Bone marrow (tissue), 2 donors: ENCODE results near the gene COL23A1.
"Not testable (repeated sequence)": the region's sequence is repeated elsewhere in the genome, so short reads cannot be mapped to it uniquely, and the experiment has no call there.

Experiments used
- DNase-seq, 2 donors: peaks; one replicate each; lab custom pipeline; 2025; lab: John Stamatoyannopoulos, UW

COL23A1 gene

DNA sequence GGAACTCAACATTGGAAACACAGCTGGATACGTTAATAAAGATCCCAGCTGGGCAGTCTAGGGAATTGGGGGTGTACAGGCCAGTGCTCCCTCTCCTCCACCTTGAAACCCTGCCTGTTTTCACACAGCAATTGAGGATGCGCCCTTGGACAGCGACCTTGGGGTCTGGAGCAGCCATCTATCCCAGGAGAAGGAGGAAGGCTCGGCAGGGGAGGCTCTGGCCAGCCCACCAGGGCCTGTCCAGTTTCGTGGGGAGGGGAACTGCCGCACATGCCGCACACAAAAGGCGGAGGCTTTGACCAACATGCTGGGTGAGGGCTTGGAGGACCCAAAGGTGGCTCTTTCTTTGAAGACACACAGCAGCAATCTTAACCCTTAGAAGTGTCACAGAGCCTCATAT is 1.4 kb downstream of the COL23A1 start:
- no peak for DNase-seq

DNA sequence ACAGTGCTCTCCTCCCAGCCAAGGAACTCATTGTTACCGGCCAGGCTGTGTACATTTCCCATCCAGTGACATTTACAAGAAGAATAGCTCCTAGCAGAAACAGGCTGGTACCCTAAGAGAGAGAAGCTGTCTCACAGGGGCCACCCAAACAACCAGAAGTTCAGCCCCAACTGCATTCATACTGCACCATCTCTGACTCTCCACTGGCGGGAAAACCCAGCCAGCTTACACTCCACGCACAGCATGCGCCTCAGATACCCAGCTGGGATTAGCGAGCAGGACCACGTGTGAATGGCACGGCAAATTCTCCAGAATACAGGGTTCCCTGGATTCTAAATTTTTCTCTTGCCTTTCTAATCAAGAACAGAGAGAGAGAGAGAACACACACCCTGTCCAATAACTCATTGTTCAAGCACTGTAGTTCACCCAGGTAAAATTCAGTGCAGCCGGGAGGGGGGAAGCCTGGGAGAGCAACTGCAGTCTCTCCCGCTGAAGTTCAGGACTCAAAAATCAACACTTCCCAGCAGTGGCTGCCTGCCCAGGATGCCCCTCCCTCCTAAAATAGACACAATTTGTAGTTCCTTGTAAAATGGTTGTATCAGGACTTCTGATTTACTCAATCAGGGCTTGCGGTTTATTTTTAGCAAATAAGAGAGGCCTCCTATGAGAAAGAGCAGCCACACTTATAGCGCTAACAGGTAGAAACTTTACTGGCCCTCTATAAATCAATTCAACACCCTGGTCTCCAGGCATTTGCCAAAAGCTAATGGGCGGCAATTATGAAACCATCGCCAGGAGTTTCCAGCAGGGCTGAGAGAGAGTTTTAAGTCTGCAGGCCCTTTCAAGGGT is 2.2 kb downstream of the COL23A1 start:
- no peak for DNase-seq

DNA sequence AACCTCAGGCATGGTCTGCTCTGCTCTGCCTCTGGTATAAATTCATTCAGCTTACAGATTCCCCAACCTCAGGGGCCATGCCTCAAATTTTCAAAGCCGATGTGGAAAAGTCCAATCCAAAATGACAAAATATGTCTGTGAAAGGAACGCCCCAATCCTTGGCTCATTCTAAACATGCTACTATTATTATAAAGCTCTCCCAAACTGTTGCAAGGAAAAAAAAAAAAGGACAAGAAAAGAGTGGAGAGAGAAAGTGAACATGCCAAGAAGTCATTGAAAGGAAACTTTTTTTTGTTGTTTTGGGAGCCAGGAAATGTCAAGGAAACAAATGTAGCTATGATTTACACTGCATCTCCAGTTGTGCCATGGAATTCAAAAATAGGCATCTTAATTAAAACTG is 3.8 kb downstream of the COL23A1 start:
- DNase-seq, result no peak

DNA sequence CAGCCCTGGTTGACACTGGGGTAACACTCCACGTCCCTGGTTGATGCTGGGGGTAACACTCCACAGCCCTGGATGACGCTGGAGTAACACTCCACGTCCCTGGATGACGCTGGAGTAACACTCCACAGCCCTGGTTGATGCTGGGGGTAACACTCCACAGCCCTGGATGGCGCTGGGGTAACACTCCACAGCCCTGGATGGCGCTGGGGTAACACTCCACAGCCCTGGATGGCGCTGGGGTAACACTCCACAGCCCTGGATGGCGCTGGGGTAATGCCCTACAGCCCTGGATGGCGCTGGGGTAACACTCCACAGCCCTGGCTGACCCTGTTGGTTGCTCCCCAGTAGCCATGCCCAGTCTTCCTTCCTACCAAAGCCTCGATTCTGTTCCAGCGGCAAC is 4.8 kb downstream of the COL23A1 start:
- DNase-seq, result not testable (repeated sequence)

DNA sequence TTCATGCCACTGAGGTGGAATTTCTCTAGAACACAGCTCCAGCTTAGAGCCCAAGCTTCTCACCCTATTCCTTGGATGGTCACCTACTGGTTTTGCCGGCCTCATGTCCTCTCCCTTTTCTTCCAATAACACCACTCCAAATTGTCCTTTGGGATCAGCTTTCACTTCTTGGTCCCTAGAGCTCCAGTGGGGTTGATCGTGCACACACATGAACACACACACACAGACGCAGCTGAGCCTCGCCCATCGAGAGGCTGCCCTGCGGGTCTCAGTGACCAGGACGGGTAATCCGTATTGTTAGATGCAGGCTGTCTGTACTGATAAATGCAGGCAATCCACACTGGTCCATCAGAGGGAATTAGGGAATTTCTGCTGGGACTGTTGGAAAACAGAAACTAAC is 6.9 kb downstream of the COL23A1 start:
- no peak for DNase-seq

DNA sequence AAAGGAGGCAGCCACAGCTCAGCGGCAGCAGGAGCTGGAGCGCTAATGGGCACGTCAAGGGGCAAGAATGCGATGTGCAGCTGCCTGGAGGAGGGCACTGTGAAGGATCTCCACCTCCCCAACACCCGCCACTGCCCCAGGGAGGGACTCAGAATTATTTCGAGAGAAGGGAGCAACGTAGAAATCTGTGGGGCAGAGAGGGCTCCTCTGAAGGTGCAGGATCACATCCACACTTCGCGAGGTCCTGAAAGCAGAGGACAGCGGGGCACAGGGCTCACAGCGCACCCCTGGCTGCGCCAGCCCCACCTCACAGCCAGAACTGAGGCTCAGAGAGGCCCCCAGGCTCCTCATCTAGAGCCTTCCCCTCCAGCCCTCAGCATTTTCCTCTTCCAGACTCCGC is 7.9 kb downstream of the COL23A1 start:
- no peak for DNase-seq

DNA sequence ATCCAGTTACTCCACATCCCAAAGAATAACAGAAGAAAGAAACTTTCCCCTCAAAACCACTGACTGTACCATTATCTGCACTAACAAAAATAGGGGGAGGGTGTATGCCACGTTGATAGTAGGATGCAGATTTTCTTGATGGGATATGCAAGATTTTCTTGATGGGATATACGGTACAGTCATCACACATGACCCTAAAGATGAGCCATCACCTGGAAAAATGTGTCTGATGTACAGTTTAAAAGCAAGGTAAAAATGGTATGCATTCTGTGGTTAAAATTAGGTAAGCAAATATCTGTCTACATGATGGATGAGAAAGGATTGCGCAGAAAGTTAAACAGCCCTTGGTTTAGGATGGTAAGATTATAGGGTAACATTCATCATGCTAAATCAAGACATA is 8.6 kb downstream of the COL23A1 start:
- no peak for DNase-seq

DNA sequence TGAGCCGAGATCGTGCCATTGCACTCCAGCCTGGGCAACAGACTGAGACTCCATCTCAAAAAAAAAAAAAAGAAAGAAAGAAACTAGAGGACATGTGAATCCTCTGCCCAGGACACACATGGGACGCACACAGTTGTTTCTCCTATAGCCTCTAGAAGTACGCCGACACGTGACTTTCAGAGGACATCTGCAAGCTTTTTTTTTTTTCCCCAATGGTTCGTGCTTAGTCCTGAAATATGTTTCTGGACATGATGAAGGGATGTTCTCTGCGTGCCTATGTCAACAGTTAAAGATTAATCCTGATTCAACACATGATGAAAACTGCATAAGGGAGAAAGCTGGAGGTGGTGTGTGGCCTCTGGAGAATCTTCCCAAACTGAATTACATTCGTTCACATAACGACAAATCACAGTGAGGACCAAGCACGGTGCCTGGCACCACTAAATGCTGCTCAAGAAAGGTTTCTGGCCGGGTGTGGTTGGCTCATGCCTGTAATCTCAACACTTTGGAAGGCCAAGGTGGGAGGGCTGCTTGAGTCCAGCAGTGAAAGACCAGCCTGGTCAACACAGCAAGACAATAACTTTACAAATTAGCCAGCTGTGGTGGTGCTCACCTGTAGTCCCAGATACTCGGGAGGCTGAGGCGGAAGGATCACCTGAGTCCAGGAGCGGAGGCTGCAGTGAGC is 9.8 kb downstream of the COL23A1 start:
- no peak for DNase-seq

DNA sequence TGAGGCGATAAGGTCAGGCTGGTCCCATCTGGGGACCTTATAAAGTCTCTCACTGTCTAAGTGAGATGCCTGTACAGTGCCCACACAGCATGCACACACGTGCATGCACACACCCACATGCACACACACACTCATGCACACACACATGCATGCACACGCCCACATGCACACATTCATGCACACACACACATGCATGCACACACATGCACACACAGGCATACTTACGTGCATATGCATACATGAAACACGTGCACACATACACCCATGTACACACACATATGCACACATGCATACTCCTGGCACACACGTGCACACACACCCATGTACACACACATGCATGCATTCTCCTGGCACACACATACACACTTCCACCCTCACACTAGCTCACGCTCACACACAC is 12.2 kb downstream of the COL23A1 start:
- no peak for DNase-seq

DNA sequence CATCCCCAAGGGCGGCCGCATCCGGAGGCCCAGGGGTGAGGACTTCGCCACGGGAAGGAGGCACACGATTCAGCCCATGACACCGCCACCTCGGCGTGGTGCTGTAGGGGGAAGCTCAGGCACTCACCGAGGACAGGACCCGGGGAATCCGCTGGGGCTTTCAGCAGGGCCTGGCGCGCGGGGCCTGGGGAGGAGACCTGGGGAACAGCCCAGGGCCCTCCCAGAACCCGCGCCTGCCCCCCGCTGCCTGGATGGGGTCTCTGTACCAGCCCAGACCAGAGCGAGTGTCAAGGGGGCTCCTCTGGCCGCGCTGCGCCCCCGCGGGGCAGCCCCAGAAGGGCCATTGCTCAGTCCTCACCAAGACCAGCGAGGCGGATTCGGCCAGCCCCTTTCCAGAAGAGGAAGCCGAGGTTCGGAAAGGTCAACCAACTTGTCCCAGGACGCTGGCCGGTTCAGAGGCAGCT is 12.8 kb downstream of the COL23A1 start:
- no peak for DNase-seq

DNA sequence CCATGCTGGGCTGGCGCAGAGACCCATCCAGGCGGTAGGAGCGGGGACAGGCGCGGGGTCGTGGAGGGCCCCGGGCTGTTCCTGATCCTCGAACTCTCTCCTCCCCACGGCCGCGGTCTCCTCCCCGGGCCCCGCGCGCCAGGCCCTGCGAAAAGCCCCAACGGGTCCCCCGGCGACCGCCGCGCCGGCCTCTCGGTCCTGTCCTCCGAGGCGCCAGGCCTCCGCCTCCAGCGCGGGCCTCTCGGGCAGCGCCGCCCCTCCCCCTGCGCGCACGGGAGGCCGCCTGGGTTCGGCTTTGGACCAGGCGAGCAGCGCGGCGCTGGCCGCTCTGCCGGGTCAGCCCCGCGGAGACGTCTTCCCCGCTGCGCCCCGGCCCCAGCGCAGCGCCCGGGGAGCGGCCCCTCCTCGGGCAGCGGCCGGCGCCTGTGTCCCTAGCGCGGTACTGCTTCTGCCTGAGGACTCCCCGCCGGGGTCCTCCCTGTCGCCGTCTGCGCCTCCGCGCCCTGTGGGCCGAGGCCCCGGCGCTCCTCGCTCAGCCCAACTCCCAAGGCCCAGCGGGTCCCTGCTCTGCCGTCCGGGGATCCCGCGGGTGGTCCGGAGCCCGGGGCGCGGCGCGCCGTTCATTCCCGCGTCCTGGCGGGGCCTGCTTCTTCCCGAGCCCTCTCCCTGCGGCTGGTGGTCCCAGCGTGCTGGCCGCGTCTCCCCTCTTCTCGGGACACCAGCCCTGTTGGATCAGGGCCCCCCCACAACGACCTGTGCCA is 13.4 kb downstream of the COL23A1 start:
- no peak for DNase-seq

DNA sequence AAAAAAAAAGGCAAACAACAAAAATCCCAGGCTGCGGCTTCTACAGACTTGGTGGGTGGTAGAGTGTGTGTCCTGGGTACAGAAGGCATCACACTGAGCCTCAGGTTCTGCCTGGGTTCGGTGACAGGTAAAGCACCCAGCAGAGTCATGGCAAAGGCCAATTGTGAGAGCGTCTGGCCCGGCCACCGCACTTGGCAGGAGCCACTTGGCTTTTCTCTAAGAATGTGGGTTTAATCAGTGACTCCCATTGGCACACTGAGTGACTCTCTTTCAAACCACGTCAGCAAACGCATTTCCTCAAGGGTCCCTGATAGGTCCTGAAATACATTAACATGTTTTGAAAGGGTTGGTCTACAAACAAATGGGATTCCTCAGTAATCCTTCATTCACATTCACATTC is 17.0 kb downstream of the COL23A1 start:
- no peak for DNase-seq

DNA sequence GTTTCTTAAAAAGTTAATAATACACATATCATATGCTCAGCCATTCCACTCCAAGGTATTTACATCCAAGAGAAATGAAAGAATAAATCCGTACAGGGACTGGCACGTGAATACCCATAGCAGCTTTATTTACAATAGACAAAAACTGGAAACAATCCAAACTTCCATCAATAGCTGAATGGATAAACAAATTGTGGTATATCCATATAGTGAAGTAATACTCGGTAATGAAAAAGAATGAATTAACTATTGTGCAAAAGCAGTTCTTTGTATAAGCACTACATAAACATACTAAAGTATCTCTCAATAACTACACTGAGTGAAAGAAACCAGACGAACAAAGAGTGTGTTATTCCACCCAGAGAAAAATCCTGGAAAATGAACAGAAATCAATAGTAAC is 17.6 kb downstream of the COL23A1 start:
- DNase-seq, result no peak

DNA sequence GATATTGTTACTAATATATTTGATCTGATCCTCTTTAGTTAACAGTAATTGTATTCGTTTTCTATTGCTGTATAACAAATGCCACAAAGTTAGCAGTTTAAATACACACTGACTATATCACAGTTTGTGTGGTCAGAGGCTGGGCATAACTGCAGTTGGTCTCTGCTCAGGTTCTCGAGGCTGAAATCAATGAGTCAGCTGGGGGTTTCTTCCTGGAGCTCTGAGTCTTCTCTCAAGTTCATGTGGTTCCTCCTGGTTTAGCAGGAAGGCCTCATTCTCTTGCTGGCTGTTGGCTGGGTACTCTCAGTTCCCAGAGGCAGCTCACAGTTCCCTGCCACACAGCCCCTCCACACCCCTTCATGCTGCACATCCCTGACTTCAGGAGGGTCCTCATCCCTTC is 20.7 kb downstream of the COL23A1 start:
- DNase-seq, result no peak

DNA sequence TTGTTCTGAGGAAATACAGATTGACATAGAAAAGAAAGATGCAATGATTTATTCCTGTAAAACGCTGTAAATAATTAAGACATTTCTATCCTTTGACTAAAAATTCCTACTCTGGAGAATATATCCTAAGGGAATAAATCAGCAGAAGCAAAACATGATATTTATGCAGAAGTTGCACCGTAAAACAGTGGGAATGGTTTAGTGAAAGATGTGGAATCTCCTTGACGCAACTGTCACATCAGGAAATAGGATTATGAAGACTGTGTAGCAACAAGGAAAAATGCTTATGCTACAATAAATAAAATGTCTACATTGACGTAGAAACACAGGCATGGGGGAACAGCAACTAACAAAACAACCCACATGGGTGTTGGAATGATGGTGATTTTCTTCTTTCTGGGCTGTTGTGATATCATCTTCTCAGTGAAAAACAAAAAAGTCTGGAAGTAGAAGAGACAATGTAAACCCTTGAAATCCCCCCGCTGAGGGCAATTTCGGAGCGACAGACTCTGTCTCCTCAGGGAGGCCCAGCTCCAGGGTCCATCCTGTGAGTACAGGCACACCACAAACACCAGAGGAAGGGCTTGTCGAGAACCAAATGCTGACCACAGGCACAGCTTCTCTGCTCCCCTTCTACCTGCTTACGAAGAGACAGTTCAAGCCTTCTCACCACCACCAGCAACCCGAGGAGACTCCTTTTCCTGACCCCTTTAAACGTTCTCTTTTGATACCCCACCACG is 25.2 kb downstream of the COL23A1 start:
- no peak for DNase-seq

DNA sequence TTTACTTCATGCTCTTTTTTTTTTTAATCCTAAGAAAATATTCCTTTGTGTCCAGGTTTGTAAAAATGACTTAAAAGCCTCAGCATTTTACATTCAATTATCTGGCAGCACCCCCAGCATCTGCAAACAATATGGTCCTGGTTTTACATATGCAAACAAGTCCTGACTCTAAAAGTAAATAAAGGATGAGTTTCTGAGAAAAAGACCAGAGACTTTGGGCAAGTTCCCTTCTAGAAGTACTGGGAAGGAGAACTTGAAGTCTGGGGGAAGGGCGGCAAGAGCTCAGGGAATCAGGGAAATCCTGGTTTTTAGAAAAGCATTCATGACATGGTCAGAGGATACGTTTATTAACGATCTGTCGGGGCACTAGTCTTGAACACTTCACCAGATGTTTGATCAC is 25.8 kb downstream of the COL23A1 start:
- no peak for DNase-seq

DNA sequence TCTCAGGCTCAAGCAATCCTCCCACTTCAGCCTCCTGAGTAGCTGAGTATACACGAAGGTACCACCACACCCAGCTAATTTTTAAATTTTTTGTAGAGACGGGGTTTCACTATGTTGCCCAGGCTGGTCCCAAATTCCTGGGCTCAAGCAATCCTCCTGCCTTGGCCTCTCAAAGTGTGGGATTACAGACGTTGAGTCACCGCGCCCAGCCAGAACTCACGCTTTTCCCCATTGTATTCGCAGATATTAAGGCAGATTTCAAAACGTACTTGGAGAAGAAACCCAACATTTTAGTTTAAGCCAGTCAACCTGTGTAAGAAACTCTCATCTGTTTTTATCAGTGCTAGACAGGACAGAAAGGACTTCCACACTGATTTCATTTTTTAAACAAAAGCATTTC is 26.6 kb downstream of the COL23A1 start:
- no peak for DNase-seq

DNA sequence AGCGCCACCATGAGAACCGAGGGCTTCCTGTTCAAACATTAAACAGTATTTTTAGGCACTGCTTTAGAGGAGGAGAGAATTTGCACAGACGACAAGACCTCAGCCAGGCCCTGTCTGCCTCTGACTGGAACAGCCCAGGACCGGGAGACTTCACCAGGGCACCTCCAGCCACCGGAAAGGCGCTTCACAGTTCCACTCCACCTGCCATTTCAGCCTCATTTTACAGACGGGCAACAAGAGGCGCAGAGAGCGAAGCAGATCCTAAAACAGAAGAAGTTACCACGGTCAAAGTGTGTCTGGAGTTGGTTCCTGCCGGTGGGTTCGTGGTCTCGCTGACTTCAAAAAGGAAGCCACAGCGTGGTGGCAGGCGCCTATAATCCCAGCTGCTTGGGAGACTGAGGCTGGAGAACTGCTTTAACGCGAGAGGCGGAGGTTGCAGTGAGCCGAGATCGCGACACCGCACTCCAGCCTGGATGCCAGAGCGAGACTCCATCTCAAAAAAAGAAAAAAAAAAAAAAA is 28.4 kb downstream of the COL23A1 start:
- no peak for DNase-seq

DNA sequence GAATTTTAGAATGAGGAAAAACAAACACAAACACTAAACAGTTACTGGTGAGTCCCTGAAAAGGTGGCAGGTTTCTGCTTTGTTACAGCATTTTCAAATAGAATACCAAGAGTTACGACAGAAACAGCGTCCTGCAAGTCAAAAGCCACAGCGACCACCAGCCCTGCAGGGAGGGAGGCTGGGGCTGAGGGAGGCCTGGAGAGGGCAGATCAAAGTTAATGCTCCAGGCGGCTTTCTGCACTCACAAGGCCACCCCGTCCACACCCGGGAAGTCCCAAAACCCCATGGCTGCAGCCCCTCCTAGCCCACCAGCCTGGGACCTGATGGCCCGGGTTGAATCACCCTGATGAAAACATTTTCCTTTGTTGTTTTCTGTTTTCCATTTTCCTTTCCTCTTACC is 29.3 kb downstream of the COL23A1 start:
- no peak for DNase-seq

DNA sequence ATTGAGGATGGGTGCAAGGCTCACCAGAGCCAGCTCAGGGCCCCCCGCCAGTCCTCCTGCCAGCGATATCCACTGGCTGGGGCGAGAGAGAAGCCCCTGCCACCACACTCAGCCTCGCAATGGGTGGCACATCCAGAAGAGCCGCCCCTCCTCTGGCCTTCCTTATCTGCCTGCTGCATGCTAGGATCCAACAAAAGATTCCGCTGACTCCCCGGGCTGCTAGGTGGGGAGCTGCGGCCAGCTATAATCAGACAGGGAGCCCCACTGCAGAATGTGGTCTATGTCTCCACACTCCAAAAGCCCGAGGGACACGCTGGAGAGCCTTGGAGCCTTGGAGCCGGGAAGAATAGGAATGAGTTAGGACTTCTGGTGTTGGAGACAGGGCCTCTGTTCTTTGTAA is 32.8 kb downstream of the COL23A1 start:
- no peak for DNase-seq

DNA sequence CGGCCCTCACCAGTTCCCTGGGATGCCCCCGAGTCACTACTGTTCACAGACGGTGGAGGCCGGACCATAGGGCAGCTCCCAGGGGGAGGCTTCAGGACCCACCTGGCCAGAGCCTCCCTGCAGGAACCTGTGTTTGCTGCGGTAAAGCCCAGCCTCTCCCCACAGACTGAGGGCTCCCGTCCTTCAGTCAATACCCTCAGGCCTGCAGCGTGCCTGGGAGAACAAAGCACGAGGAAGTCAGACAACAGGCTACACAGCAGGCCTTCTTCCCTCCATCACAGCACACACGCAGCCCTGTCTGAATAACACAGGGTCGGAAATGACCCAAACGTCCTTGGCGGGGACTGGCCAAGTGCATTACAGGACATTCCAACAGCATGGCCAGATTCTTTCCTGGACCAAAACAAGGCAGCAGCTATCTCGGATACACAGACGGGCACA is 34.4 kb downstream of the COL23A1 start:
- no peak for DNase-seq

DNA sequence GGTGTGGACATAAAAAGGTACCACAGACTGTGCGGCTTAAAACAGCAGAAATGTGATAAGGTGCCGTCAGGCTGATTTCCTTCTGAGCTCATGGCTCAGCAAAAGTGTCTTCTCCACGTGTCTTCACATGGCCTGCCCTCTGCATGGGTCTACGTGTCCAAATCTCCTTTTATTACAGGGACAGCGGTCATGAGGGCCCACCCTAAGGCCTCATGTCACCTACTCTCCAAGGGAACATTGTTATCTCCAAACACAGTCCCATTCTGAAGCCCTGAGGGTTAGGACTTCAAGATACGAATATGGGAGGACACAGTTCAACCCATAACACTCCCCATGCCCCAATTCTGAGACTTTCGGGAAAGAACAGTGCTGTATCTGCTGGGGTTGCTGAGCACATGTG is 35.2 kb downstream of the COL23A1 start:
- DNase-seq, result no peak
